ENCODE data around the gene PTGFRN. TPM values are rescaled to one million over a fixed set of nuclear protein-coding genes. Genes with fewer than 3 reads are reported as not detected.

PTGFRN gene
- total RNA-seq, 2 experiments from 2014 or later, result not detected

DNA sequence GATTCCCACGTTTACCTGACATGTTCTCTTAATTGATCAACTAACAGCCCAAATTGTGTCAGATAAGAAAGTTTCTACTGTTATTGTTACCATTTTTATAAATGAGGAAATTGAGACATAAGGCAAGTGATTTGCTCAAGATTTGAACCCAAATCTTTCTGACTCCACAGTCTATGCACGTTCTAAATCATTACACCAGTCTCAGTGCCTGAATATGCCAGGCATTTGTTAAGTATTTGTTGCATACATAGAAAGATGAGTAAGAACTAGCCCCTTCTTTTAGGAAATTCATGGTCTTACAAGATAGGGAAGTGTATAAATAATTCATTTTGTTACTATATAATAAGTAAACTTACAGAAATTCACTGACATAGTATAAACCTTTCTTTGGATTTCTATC is 84.7 kb downstream of the PTGFRN start:
- Histone ChIP-seq H3K36me3 (ENCODE audit: insufficient read depth, low read length) (no peaks in the 10 kb centered on the region), H3K27ac (ENCODE audit: low read depth, low read length, poor library complexity, severe bottlenecking) (no peak overlapping the region), H4K20me1 (ENCODE audit: insufficient read depth, low read length) (no peaks in the 10 kb centered on the region), H3K9me3 (ENCODE audit: low read length) (no peaks in the 10 kb centered on the region), H3K4me3 (ENCODE audit: low read depth, low read length, poor library complexity, severe bottlenecking) (no peak overlapping the region), H3K4me2 (ENCODE audit: low read length) (no peak overlapping the region), H3K9me2 (ENCODE audit: insufficient read depth, low read length) (no peaks in the 10 kb centered on the region), H2AFZ (ENCODE audit: low read length) (no peak overlapping the region), H3K4me1 (ENCODE audit: insufficient read depth, low read length, poor library complexity, severe bottlenecking) (no peaks in the 10 kb centered on the region), H3K79me2 (ENCODE audit: insufficient read depth, low read depth, low read length) (no peaks in the 10 kb centered on the region)
- DNase-seq (ENCODE audit: low spot score), result no peak
- no TSS peak for BruUV-seq (replicated peaks)
- POLR2A ChIA-PET, result no interaction called here
- CTCF ChIA-PET (ENCODE audit: unreplicated experiment), result no interaction called here
- TF ChIP-seq, protein P1, sequence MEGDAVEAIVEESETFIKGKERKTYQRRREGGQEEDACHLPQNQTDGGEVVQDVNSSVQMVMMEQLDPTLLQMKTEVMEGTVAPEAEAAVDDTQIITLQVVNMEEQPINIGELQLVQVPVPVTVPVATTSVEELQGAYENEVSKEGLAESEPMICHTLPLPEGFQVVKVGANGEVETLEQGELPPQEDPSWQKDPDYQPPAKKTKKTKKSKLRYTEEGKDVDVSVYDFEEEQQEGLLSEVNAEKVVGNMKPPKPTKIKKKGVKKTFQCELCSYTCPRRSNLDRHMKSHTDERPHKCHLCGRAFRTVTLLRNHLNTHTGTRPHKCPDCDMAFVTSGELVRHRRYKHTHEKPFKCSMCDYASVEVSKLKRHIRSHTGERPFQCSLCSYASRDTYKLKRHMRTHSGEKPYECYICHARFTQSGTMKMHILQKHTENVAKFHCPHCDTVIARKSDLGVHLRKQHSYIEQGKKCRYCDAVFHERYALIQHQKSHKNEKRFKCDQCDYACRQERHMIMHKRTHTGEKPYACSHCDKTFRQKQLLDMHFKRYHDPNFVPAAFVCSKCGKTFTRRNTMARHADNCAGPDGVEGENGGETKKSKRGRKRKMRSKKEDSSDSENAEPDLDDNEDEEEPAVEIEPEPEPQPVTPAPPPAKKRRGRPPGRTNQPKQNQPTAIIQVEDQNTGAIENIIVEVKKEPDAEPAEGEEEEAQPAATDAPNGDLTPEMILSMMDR (conservative IDR thresholded peaks at IDR 0.05; ENCODE audit: low read length), result no peak
- no peak for TF ChIP-seq EZH2phosphoT487 (IDR thresholded peaks at IDR 0.05; ENCODE audit: borderline replicate concordance, low read depth, low read length)
- intact Hi-C loops (cut with micrococcal nuclease; ENCODE audit: unreplicated experiment), result no loop called here

DNA sequence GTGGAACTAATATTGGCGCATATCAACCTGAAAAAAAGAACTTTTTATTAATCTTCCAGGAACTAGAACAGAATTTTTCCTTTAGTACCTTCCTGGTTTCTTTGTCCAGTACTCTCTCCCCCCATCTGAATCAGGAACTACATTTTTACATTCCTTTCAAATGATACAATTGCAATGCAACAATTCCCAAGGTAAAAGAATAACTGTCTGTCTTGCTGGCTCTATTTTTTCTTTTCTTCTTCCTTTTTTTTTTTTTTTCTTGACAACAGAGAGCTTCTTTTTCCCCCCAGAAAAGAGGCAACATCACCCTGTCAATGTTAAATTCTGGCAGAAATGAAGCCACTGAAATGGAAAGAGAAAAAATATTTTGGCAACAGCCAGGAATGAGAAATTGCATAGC is 87.3 kb downstream of the PTGFRN start:
- ChIA-PET POLR2A (interaction anchor here (1.1 to 1.3 kb wide), 2 partner anchors 11 to 20 kb away, joined by 3 to 4 read pairs; no protein-coding TSS in a partner anchor), CTCF (ENCODE audit: unreplicated experiment) (no interaction called here)
- H3K27ac ChIP-seq (ENCODE audit: low read depth, low read length, poor library complexity, severe bottlenecking), result no peak overlapping the region
- BruUV-seq (replicated peaks), result no TSS peak
- H2AFZ ChIP-seq (ENCODE audit: low read length), result no peak overlapping the region
- DNase-seq (ENCODE audit: low spot score), result no peak
- H3K79me2 ChIP-seq (ENCODE audit: insufficient read depth, low read depth, low read length), result no peaks in the 10 kb centered on the region
- intact Hi-C loops (cut with micrococcal nuclease; ENCODE audit: unreplicated experiment), result no loop called here
- no peaks in the 10 kb centered on the region for H3K36me3 ChIP-seq (ENCODE audit: insufficient read depth, low read length)
- H3K9me2 ChIP-seq (ENCODE audit: insufficient read depth, low read length), result no peaks in the 10 kb centered on the region
- no peaks in the 10 kb centered on the region for H3K4me1 ChIP-seq (ENCODE audit: insufficient read depth, low read length, poor library complexity, severe bottlenecking)
- no peak overlapping the region for H3K4me2 ChIP-seq (ENCODE audit: low read length)
- no peak for TF ChIP-seq EZH2phosphoT487 (IDR thresholded peaks at IDR 0.05; ENCODE audit: borderline replicate concordance, low read depth, low read length)
- TF ChIP-seq, protein P1 (conservative IDR thresholded peaks at IDR 0.05; ENCODE audit: low read length), result no peak
- H4K20me1 ChIP-seq (ENCODE audit: insufficient read depth, low read length), result no peaks in the 10 kb centered on the region
- H3K4me3 ChIP-seq (ENCODE audit: low read depth, low read length, poor library complexity, severe bottlenecking), result no peak overlapping the region
- H3K9me3 ChIP-seq (ENCODE audit: low read length), result no peaks in the 10 kb centered on the region

DNA sequence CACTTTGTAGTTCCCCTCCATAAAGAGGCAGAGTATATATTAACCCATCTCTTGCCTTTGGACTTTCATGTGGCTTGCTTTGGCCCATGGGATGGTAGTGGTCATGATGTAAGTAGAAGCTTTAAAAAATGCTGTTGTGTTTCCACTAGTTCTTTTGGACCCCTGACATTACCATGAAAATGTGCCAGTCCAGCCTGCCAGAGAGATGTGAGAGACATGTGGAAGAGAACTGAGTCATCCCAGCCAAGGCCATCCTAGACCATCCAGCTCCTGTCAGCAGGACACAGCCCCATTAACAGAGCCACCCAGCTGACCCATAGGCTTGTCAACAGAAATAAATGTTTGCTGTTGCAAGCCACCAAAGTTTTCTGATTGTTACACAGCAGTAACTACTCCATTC is 87.9 kb downstream of the PTGFRN start:
- no peaks in the 10 kb centered on the region for H3K9me3 ChIP-seq (ENCODE audit: low read length)
- ChIA-PET POLR2A (interaction anchor here (0.6 kb wide), 1 partner anchor 157 kb away, joined by 3 read pairs; no protein-coding TSS in a partner anchor), CTCF (ENCODE audit: unreplicated experiment) (no interaction called here)
- intact Hi-C loops (cut with micrococcal nuclease; ENCODE audit: unreplicated experiment), result no loop called here
- no peaks in the 10 kb centered on the region for H4K20me1 ChIP-seq (ENCODE audit: insufficient read depth, low read length)
- no peak overlapping the region for H3K4me3 ChIP-seq (ENCODE audit: low read depth, low read length, poor library complexity, severe bottlenecking)
- no peak overlapping the region for H3K4me2 ChIP-seq (ENCODE audit: low read length)
- no peaks in the 10 kb centered on the region for H3K79me2 ChIP-seq (ENCODE audit: insufficient read depth, low read depth, low read length)
- no TSS peak for BruUV-seq (replicated peaks)
- TF ChIP-seq, protein P1 (conservative IDR thresholded peaks at IDR 0.05; ENCODE audit: low read length), result no peak
- TF ChIP-seq EZH2phosphoT487 (IDR thresholded peaks at IDR 0.05; ENCODE audit: borderline replicate concordance, low read depth, low read length), result no peak
- H3K9me2 ChIP-seq (ENCODE audit: insufficient read depth, low read length), result no peaks in the 10 kb centered on the region
- no peak overlapping the region for H2AFZ ChIP-seq (ENCODE audit: low read length)
- no peak overlapping the region for H3K27ac ChIP-seq (ENCODE audit: low read depth, low read length, poor library complexity, severe bottlenecking)
- DNase-seq (ENCODE audit: low spot score), result no peak
- no peaks in the 10 kb centered on the region for H3K36me3 ChIP-seq (ENCODE audit: insufficient read depth, low read length)
- no peaks in the 10 kb centered on the region for H3K4me1 ChIP-seq (ENCODE audit: insufficient read depth, low read length, poor library complexity, severe bottlenecking)
